Measurements from ENCODE around the gene PSAPL1.

Gene PSAPL1

GRCh38 chr4:7430965-7431695 is 3.6 kb downstream of the PSAPL1 start:
- no peak for DNase-seq (ENCODE audit: low spot score)

- DNase-seq (ENCODE audit: low spot score) = no peak
Observed at GRCh38 chr4:7430368-7430964, 4.3 kb downstream of the PSAPL1 start.

- no peak for DNase-seq (ENCODE audit: low spot score)
Observed at GRCh38 chr4:7429601-7430078, 5.1 kb downstream of the PSAPL1 start.

GRCh38 chr4:7429069-7429416 is 5.7 kb downstream of the PSAPL1 start:
- DNase-seq (ENCODE audit: low spot score) = no peak

GRCh38 chr4:7428261-7429068 is 6.3 kb downstream of the PSAPL1 start:
- no peak for DNase-seq (ENCODE audit: low spot score)

- no peak for DNase-seq (ENCODE audit: low spot score)
Observed at GRCh38 chr4:7427831-7428260, 6.9 kb downstream of the PSAPL1 start.

- DNase-seq (ENCODE audit: low spot score) = no peak
Observed at GRCh38 chr4:7427361-7427760, 7.4 kb downstream of the PSAPL1 start.

- DNase-seq (ENCODE audit: low spot score) = no peak
Observed at GRCh38 chr4:7426525-7427171, 8.1 kb downstream of the PSAPL1 start.

- no peak for DNase-seq (ENCODE audit: low spot score)
Observed at GRCh38 chr4:7425591-7426468, 8.9 kb downstream of the PSAPL1 start.

GRCh38 chr4:7425124-7425523 is 9.6 kb downstream of the PSAPL1 start:
- DNase-seq (ENCODE audit: low spot score) = no peak

- no peak for DNase-seq (ENCODE audit: low spot score)
Observed at GRCh38 chr4:7424553-7425111, 10.1 kb downstream of the PSAPL1 start.

- peak; percentile 24 for DNase-seq (ENCODE audit: low spot score)
Observed at GRCh38 chr4:7423801-7424552, 10.8 kb downstream of the PSAPL1 start.

GRCh38 chr4:7423391-7423790 is 11.3 kb downstream of the PSAPL1 start:
- DNase-seq (ENCODE audit: low spot score) = no peak

GRCh38 chr4:7422898-7423180 is 11.9 kb downstream of the PSAPL1 start:
- no peak for DNase-seq (ENCODE audit: low spot score)

GRCh38 chr4:7422151-7422897 is 12.4 kb downstream of the PSAPL1 start:
- DNase-seq (ENCODE audit: low spot score) = no peak

GRCh38 chr4:7421356-7422150 is 13.2 kb downstream of the PSAPL1 start:
- no peak for DNase-seq (ENCODE audit: low spot score)

GRCh38 chr4:7420661-7421040 is 14.1 kb downstream of the PSAPL1 start:
- DNase-seq (ENCODE audit: low spot score) = no peak

- no peak for DNase-seq (ENCODE audit: low spot score)
Observed at GRCh38 chr4:7419961-7420660, 14.6 kb downstream of the PSAPL1 start.

Data from AG08395 (cell line).